NOMO-1 treated with DMSO at 0.1 percent for 48 hours (cell line): ENCODE data around the gene KRT78.
"Not testable (repeated sequence)": the region's sequence is repeated elsewhere in the genome, so short reads cannot be mapped to it uniquely, and the experiment has no call there.

Experiments
- DNase-seq: peaks from one replicate; lab custom pipeline; 2025; ENCODE audit not compliant: unreplicated experiment; lab: John Stamatoyannopoulos, UW

KRT78 gene

DNA sequence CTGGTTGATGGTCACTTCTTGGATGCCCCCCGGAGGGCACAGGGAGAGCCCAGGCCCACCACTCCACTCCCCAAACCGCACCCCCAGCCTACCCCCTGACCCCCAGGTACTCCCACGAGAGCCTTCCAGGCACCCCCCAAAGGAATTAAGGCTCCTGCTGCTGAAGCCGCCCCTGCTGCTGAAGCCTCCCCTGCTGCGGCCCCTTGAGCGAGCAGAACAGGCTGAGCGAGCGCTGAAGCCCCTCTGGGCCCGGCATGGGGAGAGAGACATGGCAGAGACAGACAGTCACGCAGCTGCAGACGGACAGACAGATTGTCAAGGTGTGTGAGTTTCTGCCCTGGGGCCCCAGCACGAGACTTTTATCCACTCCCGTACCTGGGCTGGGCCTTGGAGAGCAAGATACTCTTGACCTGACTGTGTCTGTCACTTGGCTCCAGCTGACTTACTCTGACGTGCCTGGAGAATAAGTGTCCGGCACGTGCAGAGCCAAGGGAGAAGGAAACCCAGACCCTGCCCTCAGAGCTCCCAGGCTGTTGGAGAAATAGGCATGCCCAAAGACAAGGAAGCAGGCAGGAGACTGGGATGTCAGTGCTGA lies at the start of gene KRT78:
Gene KRT78 (minus strand): TSS at position 334 of the 595 bp plus-strand sequence. CDS start 64 bp downstream, at position 270.
- no peak for DNase-seq

GRCh38 chr12:52896190-52897100 lies 47.7 kb upstream of the KRT78 start:
- no peak for DNase-seq

DNA sequence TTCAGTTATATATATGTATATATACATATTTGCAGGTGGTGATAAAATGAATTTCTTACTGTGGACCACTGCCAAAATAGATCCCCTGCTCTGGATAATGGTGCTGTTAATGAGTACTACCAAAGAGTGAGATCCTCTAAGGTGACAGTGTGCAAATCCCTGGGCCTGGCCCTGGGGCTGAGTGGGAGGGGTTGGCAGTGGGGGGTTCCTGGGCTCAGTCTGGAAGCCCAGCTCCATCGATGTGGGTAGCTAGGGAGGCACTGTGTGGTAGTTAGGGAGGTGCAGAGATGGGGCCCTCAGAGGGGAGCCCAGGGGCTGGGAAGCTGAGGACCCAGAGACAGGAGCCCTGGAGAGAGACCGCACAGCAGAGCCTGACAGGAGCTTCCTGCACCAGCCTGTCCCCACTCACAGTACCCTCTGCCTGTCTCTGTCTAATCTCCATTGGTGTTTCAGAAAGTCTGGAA lies 47.0 kb upstream of the KRT78 start:
- DNase-seq: no peak

DNA sequence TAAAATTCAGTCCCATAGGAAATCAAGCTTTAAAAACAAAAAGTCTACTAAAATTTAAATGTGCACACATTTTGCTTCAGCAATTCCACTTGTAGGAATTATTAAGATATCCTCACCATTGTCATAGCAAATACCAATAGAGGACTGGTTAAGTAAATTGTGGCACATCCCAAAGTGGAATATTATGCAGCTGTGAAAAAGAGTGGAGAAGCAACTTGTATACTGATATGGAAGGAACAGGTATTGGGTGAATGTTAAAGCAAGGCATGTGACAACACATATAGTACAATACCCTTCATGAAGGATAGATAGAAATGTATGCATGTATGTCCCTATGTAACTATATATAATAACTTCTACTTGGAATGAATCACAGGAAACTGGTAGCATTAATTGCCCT lies 44.2 kb upstream of the KRT78 start:
- no peak for DNase-seq

GRCh38 chr12:52892207-52892852 lies 43.5 kb upstream of the KRT78 start:
- DNase-seq: no peak

- DNase-seq: no peak
Observed at GRCh38 chr12:52891044-52891443, 42.2 kb upstream of the KRT78 start.

DNA sequence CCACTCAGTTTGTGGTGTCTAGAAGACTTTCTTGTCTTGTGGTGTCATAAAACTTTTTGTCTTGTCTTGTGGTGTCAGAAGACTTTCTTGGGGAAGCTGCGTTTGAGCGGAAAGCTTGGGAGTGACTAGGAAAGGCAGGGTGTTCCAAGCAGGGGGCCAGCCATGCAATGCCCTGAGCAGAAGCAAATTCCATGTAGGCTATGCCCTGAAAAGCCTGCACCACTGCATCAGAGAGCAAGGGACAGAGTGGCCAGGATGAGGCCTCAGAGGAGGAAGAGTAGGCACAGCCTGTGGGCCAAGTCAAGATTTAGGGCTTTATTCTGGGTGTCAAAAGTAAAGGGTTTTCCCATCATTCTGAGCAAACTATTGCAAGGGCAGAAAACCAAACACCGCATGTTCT lies 41.6 kb upstream of the KRT78 start:
- no peak for DNase-seq

- DNase-seq: peak; percentile 38
Observed at GRCh38 chr12:52884526-52885293, 35.9 kb upstream of the KRT78 start.

GRCh38 chr12:52880499-52880898 lies 31.7 kb upstream of the KRT78 start:
- DNase-seq: not testable (repeated sequence)

DNA sequence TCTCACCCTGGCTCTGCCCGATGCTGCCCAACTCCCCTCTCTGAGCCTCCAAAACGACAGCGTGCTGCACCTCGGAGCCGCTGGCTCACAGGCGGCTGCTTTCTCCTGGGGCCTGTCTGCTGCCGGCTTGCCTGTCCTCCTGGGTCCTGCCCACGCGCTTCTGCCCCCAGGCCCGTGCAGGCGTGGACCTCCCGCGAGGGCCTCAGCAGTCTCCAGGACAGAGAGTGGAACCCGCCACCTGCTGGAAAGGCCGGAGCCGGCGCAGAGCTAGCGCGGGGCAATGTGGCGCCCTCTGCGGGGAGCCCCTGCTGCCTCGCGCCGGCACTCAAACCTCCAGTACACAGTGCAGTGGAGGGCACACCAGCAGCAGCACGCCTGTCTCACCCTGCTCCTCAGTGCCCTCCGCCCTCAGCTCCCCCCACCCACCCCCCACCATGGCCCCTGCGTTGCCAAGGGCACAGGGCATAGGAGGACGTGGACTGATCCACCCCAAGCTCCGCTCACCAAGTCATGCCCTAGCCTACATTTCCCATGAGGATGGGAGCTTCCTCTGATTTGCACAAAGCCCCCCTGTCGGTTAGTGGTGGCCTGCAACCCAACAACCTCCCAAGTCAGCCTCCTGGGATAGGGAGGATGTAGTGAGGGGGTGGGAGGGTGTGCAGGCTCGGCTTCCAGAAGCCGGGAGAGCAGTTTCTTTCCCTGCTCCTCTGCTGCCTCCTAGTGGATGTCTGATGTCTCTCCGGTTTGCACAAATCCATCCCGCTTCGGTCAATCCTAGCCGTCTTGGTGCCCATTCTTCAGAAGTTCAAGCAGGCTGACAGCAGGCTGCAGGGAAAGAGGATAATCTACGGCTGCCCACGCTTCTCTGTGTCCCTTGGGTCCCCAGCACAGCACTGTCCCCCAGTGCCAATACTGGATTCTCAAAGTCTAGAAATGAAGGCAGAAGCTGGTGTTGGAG lies 30.9 kb upstream of the KRT78 start:
- peak; percentile 63 for DNase-seq

- DNase-seq: no peak
Observed at GRCh38 chr12:52878507-52879393, 30.0 kb upstream of the KRT78 start.

DNA sequence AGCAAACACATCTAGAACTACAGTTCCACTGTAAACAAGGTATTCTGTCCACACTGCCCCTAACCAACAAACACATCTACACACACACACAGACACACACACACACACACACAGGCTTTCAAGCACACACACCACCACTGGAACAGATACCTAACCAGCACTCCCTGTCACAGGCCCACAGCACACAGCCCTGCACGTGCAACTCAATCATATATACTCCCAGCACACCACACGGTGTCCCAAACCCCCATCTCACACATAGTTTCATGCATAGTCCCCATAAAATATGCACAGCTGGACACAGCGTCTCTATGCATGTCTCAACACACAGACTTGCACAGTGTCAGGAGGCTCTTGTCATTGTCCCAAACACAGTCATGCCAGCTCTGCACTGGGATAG lies 28.4 kb upstream of the KRT78 start:
- DNase-seq: no peak

DNA sequence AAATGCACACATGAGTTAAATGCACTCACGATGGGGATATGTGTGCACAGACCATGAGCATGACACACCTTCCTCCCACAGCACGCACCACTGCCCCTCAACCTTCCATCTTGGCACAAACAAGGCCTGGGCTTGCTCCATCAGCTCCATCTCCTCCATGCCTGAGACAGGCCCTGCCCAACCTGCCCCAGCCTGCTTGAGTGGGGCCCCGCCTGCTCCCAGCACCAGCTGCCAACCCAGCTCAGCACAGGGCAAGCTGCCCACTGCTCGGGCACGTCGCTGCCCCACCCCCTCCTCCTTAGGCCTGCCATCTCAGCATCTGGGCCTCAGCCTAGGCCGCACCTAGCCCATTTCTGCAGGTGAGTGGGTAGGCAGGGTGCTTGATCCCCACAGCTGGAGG lies 27.6 kb upstream of the KRT78 start:
- DNase-seq: no peak

DNA sequence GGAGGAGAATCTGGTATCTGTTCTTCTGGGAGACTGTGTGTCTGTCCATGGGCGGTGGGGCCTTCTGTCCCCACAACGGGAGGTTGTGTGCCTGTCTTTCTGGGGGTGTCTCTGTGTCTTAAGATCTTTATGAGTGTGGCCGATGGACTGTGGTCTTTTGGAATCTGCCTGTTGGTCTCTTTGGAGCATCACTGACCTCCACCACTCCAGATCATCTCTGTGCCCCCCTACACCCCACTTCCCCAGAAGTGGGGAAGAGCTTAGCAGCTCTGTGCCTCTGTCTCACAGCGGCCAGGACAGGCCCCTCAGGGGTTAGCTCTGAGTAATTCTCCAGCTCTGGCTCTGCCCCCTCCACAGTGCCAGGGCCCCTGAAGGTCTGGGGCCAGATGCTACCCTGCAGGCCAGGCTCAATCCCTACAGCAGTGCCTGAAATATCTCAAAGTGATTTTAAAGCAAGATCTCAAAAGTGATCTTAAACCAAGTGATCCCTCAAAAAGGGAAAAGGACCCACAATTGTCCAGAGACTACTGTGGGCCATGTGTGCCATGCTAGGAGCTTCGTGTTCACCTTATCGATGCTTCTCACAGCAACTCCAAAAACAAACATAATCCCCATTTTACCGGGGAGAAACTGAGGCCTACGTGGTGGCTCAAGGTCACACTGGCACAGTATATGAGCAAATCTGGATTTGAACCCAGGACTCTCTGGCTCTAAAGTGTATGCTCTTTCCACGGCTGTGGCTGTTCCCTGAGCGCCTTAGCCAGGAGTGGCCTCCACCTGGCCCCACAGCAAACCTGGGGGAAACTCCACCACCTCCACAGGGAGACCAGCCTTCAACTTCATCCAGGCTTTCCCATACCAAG lies 26.0 kb upstream of the KRT78 start:
- DNase-seq: no peak

- DNase-seq: peak; percentile 62
Observed at GRCh38 chr12:52873832-52874572, 25.2 kb upstream of the KRT78 start.

DNA sequence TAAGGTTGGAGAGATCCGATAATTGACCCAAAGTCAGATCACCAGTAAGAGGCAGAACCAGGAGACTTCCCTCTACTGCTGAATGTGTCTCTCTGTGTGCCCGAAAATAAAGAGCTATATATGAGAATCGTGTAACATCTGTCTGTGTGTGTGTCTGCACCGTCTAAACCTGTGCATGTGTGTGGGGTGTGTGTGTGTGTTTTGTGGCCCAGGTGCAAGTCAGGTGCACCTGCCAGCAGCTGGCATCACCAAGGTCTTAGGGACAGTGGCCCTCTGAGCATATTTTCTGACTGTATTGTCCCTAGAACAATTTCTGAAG lies 24.7 kb upstream of the KRT78 start:
- DNase-seq: no peak

- no peak for DNase-seq
Observed at GRCh38 chr12:52872644-52873389, 24.0 kb upstream of the KRT78 start.
